VCaP (cell line): ENCODE data around the gene PCCA.
"Not testable (repeated sequence)": the region's sequence is repeated elsewhere in the genome, so short reads cannot be mapped to it uniquely, and the experiment has no call there.

Experiments
- H3K27ac ChIP-seq: fragments of 450-650 bp; 2 replicates; pipeline ENCODE4 v1.5.1; 2017
- CTCF ChIP-seq: fragments of 450-650 bp; conservative IDR thresholded peaks from 2 replicates; pipeline ENCODE4 v1.5.1; 2017; ENCODE audit warnings: mild to moderate bottlenecking, moderate library complexity

PCCA gene

GRCh38 chr13:100573121-100573520, 484.2 kb downstream of the PCCA start:
- no peak overlapping the region for H3K27ac ChIP-seq
- TF ChIP-seq CTCF, result peak; percentile 90

DNA sequence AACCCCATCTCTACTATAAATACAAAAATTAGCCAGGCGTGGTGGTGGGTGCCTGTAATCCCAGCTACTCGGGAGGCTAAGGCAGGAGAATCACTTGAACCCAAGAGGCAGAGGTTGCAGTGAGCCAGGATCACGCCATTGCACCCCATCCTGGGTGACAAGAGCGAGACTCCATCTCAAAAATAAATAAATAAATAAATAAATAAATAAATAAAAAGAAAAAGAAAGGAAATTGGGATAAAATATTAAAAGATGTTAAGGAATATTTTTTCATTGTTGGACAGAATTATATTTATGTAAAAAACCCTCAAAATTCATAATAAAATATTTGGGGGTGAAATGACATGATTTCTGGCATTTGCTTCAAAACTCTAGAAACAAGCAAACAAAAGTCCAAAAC, 488.3 kb downstream of the PCCA start:
- not testable (repeated sequence) for H3K27ac ChIP-seq
